Stomach smooth muscle (tissue), 2 donors: ENCODE results near the gene RPL10L.

Experiments used
- H3K27ac ChIP-seq: one replicate; pipeline ENCODE4 v1.7.0; 2013; ENCODE audit warnings: mild to moderate bottlenecking, low read length, inconsistent platforms
- H3K27me3 ChIP-seq, 2 donors: one replicate each; pipeline ENCODE4 v1.7.0; 2013; ENCODE audit warnings: low read length in 2 of 2; ENCODE audit not compliant: insufficient read depth in 2 of 2, control insufficient read depth in 1 of 2
- H3K36me3 ChIP-seq, 2 donors: one replicate each; pipeline ENCODE4 v1.7.0; 2013; ENCODE audit warnings: low read length in 2 of 2; ENCODE audit not compliant: control insufficient read depth in 2 of 2, insufficient read depth in 2 of 2
- H3K4me1 ChIP-seq: one replicate; pipeline ENCODE4 v1.7.0; 2013; ENCODE audit warnings: low read length; ENCODE audit not compliant: control insufficient read depth, insufficient read depth
- H3K4me3 ChIP-seq, 2 donors: one replicate each; pipeline ENCODE4 v1.7.0; 2013; ENCODE audit warnings: low read length in 2 of 2
- H3K9ac ChIP-seq, 2 donors: one replicate each; pipeline ENCODE4 v1.7.0; 2013; ENCODE audit warnings: low read length in 2 of 2, mild to moderate bottlenecking in 1 of 2
- H3K9me3 ChIP-seq, 2 donors: one replicate each; pipeline ENCODE4 v1.7.0; 2013; ENCODE audit warnings: low read length in 2 of 2; ENCODE audit not compliant: control insufficient read depth in 2 of 2
- donor health status: healthy.
- donor health status: Pancreatic carcinoma.

Gene RPL10L

GRCh38 chr14:46651526-46652144 lies at the start of gene RPL10L:
Gene RPL10L (minus strand): TSS chr14:46651781. CDS start chr14:46651736, 45 bp downstream.
- no peak within 1 kb of the TSS for H3K4me3 ChIP-seq
- no peaks in the 10 kb centered on the region for H3K36me3 ChIP-seq
- H3K9me3 ChIP-seq = no peaks in the 10 kb centered on the region
- no peaks in the 10 kb centered on the region for H3K4me1 ChIP-seq
- no peaks in the 10 kb centered on the region for H3K27me3 ChIP-seq
- no peak within 1 kb of the TSS for H3K27ac ChIP-seq
- no peak within 1 kb of the TSS for H3K9ac ChIP-seq

- H3K36me3 ChIP-seq = no peaks in the 10 kb centered on the region
- H3K4me3 ChIP-seq = no peak overlapping the region
- no peaks in the 10 kb centered on the region for H3K27me3 ChIP-seq
- H3K27ac ChIP-seq = no peak overlapping the region
- no peaks in the 10 kb centered on the region for H3K4me1 ChIP-seq
- no peaks in the 10 kb centered on the region for H3K9me3 ChIP-seq
- no peak overlapping the region for H3K9ac ChIP-seq
Measured at GRCh38 chr14:46691819-46692218, 40.2 kb upstream of the RPL10L start.

- Histone ChIP-seq H3K4me1 (no peaks in the 10 kb centered on the region), H3K27me3 (no peaks in the 10 kb centered on the region), H3K4me3 (no peak overlapping the region), H3K9ac (no peak overlapping the region), H3K27ac (no peak overlapping the region), H3K36me3 (no peaks in the 10 kb centered on the region), H3K9me3 (no peaks in the 10 kb centered on the region)
Measured at GRCh38 chr14:46686652-46687051, 35.1 kb upstream of the RPL10L start.

- Histone ChIP-seq H3K9me3 (no peaks in the 10 kb centered on the region), H3K4me3 (no peak overlapping the region), H3K4me1 (no peaks in the 10 kb centered on the region), H3K27me3 (no peaks in the 10 kb centered on the region), H3K36me3 (no peaks in the 10 kb centered on the region), H3K27ac (no peak overlapping the region), H3K9ac (no peak overlapping the region)
Measured at GRCh38 chr14:46672128-46672527, 20.5 kb upstream of the RPL10L start.

GRCh38 chr14:46663382-46663781 lies 11.8 kb upstream of the RPL10L start:
- Histone ChIP-seq H3K4me3 (no peak overlapping the region), H3K27ac (no peak overlapping the region), H3K27me3 (no peaks in the 10 kb centered on the region), H3K9me3 (peaks cover 0 to 2% of the 10 kb centered on the region in 2 donors), H3K9ac (no peak overlapping the region), H3K4me1 (no peaks in the 10 kb centered on the region), H3K36me3 (no peaks in the 10 kb centered on the region)

GRCh38 chr14:46661728-46662127 lies 10.1 kb upstream of the RPL10L start:
- no peak overlapping the region for H3K27ac ChIP-seq
- H3K9me3 ChIP-seq = peaks cover 0 to 2% of the 10 kb centered on the region in 2 donors
- H3K27me3 ChIP-seq = no peaks in the 10 kb centered on the region
- H3K4me3 ChIP-seq = no peak overlapping the region
- no peaks in the 10 kb centered on the region for H3K4me1 ChIP-seq
- no peaks in the 10 kb centered on the region for H3K36me3 ChIP-seq
- no peak overlapping the region for H3K9ac ChIP-seq

GRCh38 chr14:46653031-46653755 lies 1.6 kb upstream of the RPL10L start:
- Histone ChIP-seq H3K36me3 (no peaks in the 10 kb centered on the region), H3K4me1 (no peaks in the 10 kb centered on the region), H3K4me3 (no peak overlapping the region), H3K27ac (no peak overlapping the region), H3K27me3 (no peaks in the 10 kb centered on the region), H3K9me3 (no peaks in the 10 kb centered on the region), H3K9ac (no peak overlapping the region)

GRCh38 chr14:46646796-46647195 lies 4.8 kb downstream of the RPL10L start:
- Histone ChIP-seq H3K36me3 (no peaks in the 10 kb centered on the region), H3K27me3 (no peaks in the 10 kb centered on the region), H3K9me3 (no peaks in the 10 kb centered on the region), H3K4me3 (no peak overlapping the region), H3K9ac (no peak overlapping the region), H3K4me1 (no peaks in the 10 kb centered on the region), H3K27ac (no peak overlapping the region)

- no peaks in the 10 kb centered on the region for H3K9me3 ChIP-seq
- H3K27me3 ChIP-seq = no peaks in the 10 kb centered on the region
- H3K36me3 ChIP-seq = no peaks in the 10 kb centered on the region
- H3K27ac ChIP-seq = no peak overlapping the region
- H3K4me3 ChIP-seq = no peak overlapping the region
- H3K4me1 ChIP-seq = no peaks in the 10 kb centered on the region
- H3K9ac ChIP-seq = no peak overlapping the region
Measured at GRCh38 chr14:46626876-46627275, 24.7 kb downstream of the RPL10L start.
